GM10847 (cell line): ENCODE results near the gene ICE2.

Source experiments
- POLR2A ChIP-seq: IDR thresholded peaks from 2 replicates; pipeline ENCODE4 v1.6.1; 2011; ENCODE audit not compliant: insufficient read length; ENCODE audit errors: extremely low read depth

Gene ICE2

GRCh38 chr15:60374628-60375081 lies 104.3 kb downstream of the ICE2 start:
- TF ChIP-seq POLR2A, result no peak

- no peak for TF ChIP-seq POLR2A
Measured at GRCh38 chr15:60374209-60374608, 104.7 kb downstream of the ICE2 start.

- TF ChIP-seq POLR2A, result no peak
Measured at GRCh38 chr15:60373745-60374144, 105.2 kb downstream of the ICE2 start.

DNA sequence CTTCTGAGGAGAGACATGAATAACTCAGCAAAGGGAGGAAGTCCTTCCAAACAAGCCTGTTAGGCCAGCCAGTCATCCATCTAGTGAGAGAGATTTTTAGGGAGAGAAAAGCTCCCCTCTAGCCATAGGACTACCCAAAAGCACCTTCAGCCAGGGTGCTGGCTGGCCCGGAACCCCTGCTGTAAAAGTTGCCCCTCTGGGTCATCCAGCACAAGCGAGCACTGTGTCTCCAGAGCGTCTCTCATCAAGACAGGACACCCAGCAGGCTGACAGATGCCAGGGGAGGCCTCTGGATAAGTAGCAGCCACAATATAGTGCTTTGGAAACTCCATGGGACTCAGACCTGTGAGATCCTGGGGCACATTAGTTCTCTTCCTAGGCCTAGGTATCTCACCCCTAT lies 105.6 kb downstream of the ICE2 start:
- TF ChIP-seq POLR2A, result no peak

GRCh38 chr15:60372756-60373155 lies 106.2 kb downstream of the ICE2 start:
- no peak for TF ChIP-seq POLR2A

DNA sequence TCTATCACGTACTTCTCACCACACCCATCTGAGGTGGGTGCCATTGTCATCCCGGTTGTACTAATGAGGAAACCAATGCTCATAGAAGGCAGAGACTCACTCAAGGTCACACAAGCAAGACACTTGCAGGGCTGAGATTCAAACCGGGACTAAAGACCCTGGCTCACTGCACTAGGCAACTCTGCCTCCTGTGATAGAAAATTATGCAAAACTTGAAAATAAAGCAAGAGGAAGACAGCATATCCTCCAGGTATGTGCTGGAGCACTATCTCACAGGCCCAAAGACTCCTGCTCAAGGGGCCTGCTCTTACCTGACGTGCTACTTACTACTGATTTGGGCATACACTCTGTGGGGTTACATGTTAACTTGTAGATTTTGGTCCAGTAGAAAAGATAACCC lies 106.7 kb downstream of the ICE2 start:
- TF ChIP-seq POLR2A, result no peak

DNA sequence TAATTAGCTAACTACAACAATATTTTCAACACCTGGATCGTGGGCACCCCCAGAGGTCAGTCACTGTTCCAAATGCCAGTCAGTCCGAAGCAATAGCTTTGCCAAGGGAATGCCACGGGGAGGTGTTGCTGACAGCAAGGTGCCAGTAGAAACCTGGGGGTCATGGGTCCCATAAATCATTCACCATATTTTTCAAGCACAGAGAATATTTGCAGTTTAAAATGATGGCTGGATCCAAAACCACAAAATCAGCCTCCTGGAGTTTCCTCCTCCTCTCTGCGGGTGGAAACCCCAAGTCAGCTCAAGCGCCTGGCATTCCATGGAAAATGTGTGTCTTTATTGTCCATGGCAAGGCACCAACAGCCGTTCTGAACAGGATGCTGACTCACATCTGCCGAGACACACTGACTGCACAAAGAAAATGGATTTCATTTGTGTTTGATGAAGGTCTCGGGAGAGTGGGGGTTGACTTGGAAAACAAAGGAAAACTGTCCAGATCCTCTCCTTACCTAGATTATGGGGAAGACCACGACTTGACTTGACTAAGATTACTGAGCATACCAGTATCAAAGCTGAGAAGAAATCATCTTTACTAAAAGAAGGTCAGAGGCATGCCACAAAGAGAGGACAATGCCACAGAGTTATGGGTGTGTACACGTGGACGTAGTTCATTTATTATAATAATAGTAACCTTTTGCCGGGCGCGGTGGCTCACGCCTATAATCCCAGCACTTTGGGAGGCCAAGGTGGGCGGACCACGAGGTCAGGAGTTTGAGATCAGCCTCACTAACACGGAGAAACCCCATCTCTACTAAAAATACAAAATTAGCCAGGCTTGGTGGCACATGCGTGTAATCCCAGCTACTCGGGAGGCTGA lies 107.5 kb downstream of the ICE2 start:
- TF ChIP-seq POLR2A, result no peak

- no peak for TF ChIP-seq POLR2A
Measured at GRCh38 chr15:60370869-60371136, 108.1 kb downstream of the ICE2 start.

DNA sequence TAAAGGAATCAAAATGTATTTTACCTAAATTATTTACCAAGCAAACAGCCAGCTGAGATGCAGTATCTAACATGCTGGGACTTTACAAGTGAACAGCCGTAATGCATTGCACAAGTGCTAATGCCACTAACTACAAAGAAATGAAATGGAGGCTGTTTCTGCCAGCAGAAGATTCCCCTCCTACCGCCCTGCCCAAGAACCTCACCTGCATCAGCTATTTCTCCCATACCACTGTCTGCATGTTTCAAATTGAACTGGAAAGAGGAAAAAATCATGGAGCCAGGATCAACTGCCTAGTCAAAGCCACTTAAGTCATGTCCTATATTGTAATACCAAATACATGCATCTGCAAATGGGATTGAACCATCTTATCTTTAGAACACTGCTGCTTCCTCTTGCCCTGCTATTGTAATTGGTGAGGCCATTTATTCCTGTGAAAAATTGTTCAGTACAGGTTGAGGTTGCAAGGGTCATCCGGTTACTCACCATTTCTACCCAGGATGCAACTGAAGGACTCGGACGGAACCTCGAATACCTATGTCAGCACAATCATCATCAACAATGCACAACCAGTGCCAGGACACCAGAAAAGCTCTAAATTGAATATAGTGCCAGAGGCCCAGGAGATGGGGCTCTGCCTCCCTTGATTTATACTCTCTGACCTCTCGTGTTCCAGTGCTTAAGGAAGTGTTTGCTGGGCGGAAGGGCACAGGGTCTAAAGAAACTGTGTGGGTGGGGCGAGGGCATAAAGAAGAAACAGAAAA lies 108.7 kb downstream of the ICE2 start:
- TF ChIP-seq POLR2A, result no peak

DNA sequence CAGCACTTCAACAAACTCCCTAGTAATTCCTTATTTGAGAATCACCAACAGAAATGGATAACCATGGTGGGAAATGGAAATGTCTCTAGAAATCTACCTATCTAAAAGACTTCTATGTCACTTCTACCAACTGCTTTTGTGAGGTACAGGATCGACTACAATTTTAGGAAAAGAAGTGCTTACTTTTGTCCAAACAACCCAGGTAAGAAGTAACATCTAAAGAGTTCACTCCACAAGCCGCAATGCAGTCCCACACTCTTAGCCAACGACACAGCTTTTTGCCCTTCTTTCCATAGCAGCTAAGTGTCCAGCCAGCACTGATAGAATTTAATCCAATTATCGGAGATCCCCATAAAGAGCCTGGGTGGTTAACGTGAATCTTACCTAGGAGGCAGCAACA lies 109.2 kb downstream of the ICE2 start:
- TF ChIP-seq POLR2A, result no peak
